HG03457 (cell line): ENCODE measurements around the gene HBA2.
"Not testable (repeated sequence)": the region's sequence is repeated elsewhere in the genome, so short reads cannot be mapped to it uniquely, and the experiment has no call there.

Source experiments
- ATAC-seq: cut with Tn5 transposase; IDR thresholded peaks from one replicate; pipeline ENCODE4 v1.9.1; 2021; ENCODE audit warnings: moderate number of reproducible peaks; ENCODE audit not compliant: unreplicated experiment

HBA2 gene

GRCh38 chr16:173928-174769, 1.5 kb downstream of the HBA2 start:
- ATAC-seq, result not testable (repeated sequence)

GRCh38 chr16:175011-175949, 2.6 kb downstream of the HBA2 start:
- no peak for ATAC-seq

GRCh38 chr16:176006-176405, 3.3 kb downstream of the HBA2 start:
- ATAC-seq, result not testable (repeated sequence)

GRCh38 chr16:176477-177382, 4.1 kb downstream of the HBA2 start, which contains the start of gene HBA1:
Gene HBA1 (plus strand): TSS chr16:176680. CDS start chr16:176717, 37 bp downstream.
- not testable (repeated sequence) for ATAC-seq

- ATAC-seq, result no peak
These were observed 4.7 kb downstream of the HBA2 start for GRCh38 chr16:177394-177822.

GRCh38 chr16:177981-178667, 5.4 kb downstream of the HBA2 start:
- ATAC-seq, result no peak

GRCh38 chr16:178668-179015, 6.0 kb downstream of the HBA2 start:
- ATAC-seq, result no peak

- no peak for ATAC-seq
These were observed 6.8 kb downstream of the HBA2 start for GRCh38 chr16:179211-180092.

- ATAC-seq, result no peak
These were observed 7.5 kb downstream of the HBA2 start, which contains the start of gene HBQ1 for GRCh38 chr16:180101-180675. Gene HBQ1 (plus strand): TSS chr16:180459. CDS start chr16:180487, 28 bp downstream.

- ATAC-seq, result no peak
These were observed 8.2 kb downstream of the HBA2 start for GRCh38 chr16:180681-181564.

- ATAC-seq, result no peak
These were observed 8.9 kb downstream of the HBA2 start for GRCh38 chr16:181565-182021.

GRCh38 chr16:183005-183404, 10.3 kb downstream of the HBA2 start:
- no peak for ATAC-seq

- no peak for ATAC-seq
These were observed 12.5 kb downstream of the HBA2 start for GRCh38 chr16:185213-185612.

- ATAC-seq, result no peak
These were observed 13.0 kb downstream of the HBA2 start for GRCh38 chr16:185691-186090.

GRCh38 chr16:187330-187729, 14.7 kb downstream of the HBA2 start:
- ATAC-seq, result no peak

- ATAC-seq, result no peak
These were observed 16.0 kb downstream of the HBA2 start for GRCh38 chr16:188674-189073.

GRCh38 chr16:189604-190186, 17.0 kb downstream of the HBA2 start:
- no peak for ATAC-seq
